HG03159 (cell line): ENCODE results near the gene TBRG1.

Experiments
- ATAC-seq: cut with Tn5 transposase; IDR thresholded peaks from one replicate; pipeline ENCODE4 v1.9.1; 2021; ENCODE audit warnings: mild to moderate bottlenecking, moderate library complexity; ENCODE audit not compliant: unreplicated experiment

Gene TBRG1

DNA sequence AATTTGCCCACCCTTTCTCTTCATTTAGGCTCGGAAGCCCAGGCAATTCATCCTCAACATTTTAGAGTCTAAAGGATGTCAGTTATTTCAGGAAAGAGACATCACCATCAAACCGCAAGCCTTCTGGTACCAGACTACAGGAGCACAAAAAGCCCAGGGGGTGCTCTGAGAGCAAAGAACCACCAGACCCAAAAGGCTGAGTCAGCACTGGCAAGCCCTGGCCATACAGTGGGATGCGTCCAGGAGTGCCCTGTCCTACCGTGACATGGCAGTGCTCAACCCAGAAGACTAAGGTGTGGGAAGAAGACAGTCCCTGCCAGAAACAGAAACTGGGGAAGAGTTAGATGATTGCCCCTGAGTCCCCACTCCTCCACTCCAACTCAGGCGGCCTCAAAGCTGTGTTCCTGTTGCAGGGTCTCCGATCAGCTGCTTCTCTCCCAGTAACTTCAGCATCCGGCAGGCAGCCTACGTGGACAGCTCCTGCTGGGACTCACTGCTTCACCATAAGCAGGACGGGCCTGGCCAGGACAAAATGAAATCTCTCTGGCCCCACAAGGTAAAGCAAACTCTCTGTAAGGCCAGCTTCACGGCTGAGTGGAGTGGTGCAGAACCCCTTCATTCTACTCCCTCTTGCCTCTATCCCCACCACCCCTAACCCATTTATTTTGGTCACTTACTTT, 10.0 kb upstream of the TBRG1 start:
- ATAC-seq = no peak

DNA sequence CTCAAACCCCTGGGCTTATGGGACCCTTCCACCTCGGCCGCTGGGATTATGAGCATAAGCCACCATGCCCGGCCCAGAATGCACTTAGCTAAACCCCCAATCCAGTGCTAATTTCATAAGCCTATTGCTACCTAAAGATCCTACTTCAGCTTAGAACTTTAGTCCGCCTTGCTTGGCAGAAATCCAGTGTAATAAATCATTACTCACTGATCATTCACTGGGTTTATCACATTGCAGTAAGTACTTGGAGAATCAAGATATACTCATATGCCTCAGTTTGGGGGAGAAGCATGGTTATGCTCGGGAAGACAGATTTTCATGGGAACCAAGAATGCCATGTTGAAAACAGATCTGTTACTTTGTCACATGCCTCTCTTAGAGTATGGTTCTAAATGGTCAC, 3.8 kb upstream of the TBRG1 start:
- no peak for ATAC-seq

GRCh38 chr11:124623861-124624525, 1.3 kb downstream of the TBRG1 start:
- no peak for ATAC-seq

GRCh38 chr11:124625504-124626168, 3.0 kb downstream of the TBRG1 start:
- ATAC-seq = no peak

DNA sequence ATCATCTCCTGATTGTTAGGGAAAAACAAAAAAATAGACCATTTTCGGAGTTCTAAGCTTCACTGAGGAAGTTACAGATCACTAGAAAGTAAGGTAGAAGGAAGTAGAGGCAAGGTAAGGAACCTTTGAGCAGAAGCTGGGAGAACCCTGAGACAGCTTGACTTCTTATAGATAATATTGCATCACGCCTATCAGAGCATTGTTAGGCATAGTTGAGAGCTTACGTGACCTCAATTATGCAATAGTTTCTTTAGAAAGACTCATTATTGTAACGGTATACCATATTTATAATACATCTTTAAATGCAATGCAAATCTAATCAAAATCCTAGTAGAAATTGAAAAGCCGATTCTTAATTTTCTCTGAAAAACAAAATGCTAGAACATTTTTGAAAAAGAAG, 4.9 kb downstream of the TBRG1 start:
- ATAC-seq = no peak

GRCh38 chr11:124629961-124630360, 7.3 kb downstream of the TBRG1 start:
- no peak for ATAC-seq

- ATAC-seq = no peak
These were observed 10.7 kb downstream of the TBRG1 start for GRCh38 chr11:124633355-124633754.

DNA sequence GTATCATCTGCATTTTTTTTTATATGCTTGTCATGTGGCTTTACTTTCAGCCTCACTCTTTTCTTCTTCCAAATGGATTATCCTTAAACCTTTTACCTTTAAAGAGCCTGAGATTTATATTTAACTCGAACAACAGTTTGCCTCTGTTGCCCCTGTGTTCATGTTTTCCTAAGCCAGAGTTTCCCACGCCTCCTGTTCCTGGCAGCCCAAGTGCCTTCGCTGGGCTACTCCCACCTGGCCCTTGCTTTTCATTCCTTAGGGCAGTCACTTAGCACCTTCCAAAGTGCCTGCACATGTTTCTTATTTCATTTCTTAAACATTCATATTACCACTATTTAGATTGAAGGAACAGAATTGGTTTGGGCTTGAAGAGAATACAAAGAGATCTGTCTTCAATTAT, 13.3 kb downstream of the TBRG1 start:
- no peak for ATAC-seq

GRCh38 chr11:124638500-124638899, 15.8 kb downstream of the TBRG1 start:
- no peak for ATAC-seq

- no peak for ATAC-seq
These were observed 16.5 kb downstream of the TBRG1 start for GRCh38 chr11:124639186-124639585.

- ATAC-seq = no peak
These were observed 18.0 kb downstream of the TBRG1 start for GRCh38 chr11:124640666-124641065.

DNA sequence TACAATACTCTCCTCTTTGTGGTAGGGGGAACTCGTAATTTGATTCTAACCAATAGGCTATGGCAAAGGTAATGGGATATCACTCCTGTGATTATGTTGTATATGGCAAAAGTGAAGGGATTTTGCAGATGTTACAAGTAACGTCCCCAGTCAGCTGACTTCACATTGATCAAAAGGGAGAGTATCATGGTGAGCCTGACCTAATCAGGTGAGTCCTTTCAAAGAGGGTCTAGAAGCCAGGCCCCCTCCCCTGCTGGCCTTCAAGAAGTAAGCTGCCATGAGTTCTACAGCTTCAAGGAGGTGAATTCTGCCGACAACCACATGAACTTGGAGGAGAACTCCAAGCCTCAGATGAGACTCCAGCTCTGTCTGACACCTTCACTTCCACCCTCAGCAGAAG, 20.0 kb downstream of the TBRG1 start:
- no peak for ATAC-seq

- ATAC-seq = no peak
These were observed 20.5 kb downstream of the TBRG1 start for GRCh38 chr11:124643042-124643604.

DNA sequence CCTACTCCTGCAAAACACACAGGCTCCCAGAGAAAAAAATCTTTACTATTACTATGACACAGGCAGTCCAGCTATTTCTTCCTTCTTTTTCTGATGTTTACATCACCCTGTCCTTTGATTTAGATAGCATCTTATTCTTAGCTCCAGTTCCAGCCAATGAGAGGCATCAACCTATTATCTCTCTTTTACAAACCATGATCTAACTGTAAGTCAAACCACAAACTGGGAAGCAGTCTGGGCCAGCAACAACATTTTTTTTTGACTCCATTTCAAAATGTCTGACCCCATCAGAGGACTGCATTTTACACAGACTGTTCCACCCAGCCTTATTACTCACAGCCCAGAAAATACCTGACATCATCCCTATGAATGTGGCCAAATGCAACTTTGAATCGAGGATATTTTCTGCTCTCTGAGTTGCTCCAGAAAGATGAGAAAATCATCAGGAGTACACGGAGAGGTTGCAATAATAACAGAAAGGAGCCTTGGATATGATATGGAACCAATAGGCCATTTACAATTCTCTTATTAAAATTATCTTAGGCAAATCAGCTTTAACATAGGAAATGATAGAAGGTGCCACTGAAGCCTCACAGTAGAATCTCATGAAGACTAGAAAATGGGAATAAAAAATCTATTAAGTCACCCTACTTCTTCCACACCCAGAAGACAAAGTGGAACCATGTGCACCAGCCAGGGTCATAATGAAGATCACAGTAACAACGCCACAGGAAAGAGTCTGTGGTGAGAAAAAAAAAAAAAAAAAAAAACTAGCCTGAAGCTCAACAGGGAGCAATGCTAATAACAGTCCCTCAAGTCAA, 21.2 kb downstream of the TBRG1 start:
- ATAC-seq = no peak

- ATAC-seq = no peak
These were observed 22.0 kb downstream of the TBRG1 start for GRCh38 chr11:124644426-124645280.

DNA sequence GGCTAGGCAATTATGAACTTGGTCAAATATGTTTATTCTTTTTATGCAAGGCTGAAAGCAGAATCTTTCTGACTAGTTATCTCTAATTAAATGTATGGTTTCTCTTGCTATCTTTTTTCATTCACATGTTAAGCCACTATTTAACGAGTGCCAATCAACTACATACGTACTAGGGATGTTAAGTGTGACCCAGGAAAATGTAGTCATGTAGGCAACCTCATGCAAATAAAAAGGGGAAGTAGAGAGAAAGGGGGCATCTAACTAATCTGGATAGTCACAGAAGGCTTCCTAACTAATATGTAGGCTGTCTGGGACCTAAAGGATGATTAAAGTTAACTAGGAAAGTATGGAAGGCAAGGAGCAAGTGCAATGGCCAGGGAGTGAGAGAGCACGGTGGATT, 23.5 kb downstream of the TBRG1 start:
- ATAC-seq = peak; percentile 75

GRCh38 chr11:124648610-124649009, 25.9 kb downstream of the TBRG1 start:
- no peak for ATAC-seq

DNA sequence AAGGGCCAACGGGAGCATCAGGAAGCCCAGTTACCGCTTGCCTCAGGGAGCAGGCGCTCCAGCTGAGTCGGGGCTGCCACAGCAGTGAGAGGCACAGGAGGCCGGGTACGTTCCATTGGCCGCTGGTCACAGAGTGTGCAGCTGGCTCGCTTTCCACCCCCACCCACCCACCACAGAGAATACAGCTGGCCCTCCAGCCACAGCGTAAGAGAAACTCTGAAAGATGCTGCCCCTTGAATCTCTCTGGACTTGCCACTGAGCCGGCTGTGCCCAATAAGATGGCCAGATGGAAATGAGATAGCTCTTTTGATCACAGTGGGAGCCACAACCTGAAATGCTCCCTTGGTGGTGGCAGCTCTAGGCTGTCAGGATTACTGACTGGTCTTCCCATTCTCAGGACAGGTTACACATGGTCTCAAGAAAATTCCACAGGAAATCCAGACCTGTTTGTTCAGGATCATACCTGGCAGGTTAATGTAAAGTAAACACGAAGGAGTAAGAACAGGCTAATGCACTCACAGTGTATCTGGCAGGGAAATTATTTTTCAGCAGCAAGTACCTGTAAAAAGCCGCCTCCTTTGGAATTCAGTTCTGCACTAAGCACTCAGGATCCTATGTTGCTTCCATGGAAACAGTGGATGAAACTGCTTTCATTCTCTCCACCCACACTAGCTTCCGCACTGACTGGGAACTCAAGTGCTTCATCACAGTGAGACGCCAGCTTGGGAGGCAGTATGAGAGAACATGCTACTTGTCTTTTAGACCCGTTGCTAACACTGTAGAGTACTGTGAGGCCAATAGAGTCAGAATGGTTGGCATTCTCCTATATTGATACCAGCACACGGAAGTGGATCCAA, 34.3 kb downstream of the TBRG1 start:
- ATAC-seq = no peak

DNA sequence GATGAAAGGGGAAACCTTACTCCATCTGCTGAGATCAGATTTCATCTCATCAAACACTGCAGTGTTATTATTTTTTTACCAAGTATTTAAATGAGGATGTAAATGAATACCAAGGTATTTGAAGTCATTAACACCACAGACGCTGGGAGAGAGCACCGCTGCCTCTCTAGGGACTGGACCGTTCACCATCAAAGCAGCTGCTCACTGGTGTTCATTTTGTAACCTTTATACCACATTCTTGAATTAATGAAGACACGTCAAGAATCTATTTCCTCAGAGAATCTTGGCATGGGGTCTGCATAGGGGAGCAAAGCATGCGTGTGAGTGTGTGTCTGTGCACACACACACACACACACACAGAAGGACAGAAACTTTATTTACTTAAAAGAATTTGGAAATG, 35.2 kb downstream of the TBRG1 start:
- ATAC-seq = no peak
